HG03342 (cell line): Measurements from ENCODE around the gene SPIRE2.

ENCODE experiments used
- ATAC-seq: cut with Tn5 transposase; IDR thresholded peaks from one replicate; pipeline ENCODE4 v1.9.1; 2021; ENCODE audit warnings: mild to moderate bottlenecking, moderate library complexity; ENCODE audit not compliant: unreplicated experiment

Gene SPIRE2

GRCh38 chr16:89893642-89894548 lies 65.6 kb downstream of the SPIRE2 start:
- ATAC-seq: no peak

GRCh38 chr16:89895482-89896250 lies 67.4 kb downstream of the SPIRE2 start:
- ATAC-seq: no peak

- ATAC-seq: no peak
Observed at GRCh38 chr16:89897204-89897603, 68.9 kb downstream of the SPIRE2 start.

GRCh38 chr16:89898201-89898967 lies 70.1 kb downstream of the SPIRE2 start:
- no peak for ATAC-seq

GRCh38 chr16:89899879-89900481 lies 71.7 kb downstream of the SPIRE2 start:
- ATAC-seq: no peak

GRCh38 chr16:89900885-89901284 lies 72.6 kb downstream of the SPIRE2 start:
- ATAC-seq: no peak

GRCh38 chr16:89902980-89903379 lies 74.7 kb downstream of the SPIRE2 start:
- no peak for ATAC-seq

GRCh38 chr16:89903908-89904515 lies 75.7 kb downstream of the SPIRE2 start:
- ATAC-seq: no peak

- ATAC-seq: no peak
Observed at GRCh38 chr16:89904606-89905510, 76.6 kb downstream of the SPIRE2 start.

GRCh38 chr16:89905511-89906139 lies 77.3 kb downstream of the SPIRE2 start:
- no peak for ATAC-seq

GRCh38 chr16:89906140-89907025 lies 78.1 kb downstream of the SPIRE2 start:
- ATAC-seq: no peak

- no peak for ATAC-seq
Observed at GRCh38 chr16:89907055-89907814, 79.0 kb downstream of the SPIRE2 start.

- ATAC-seq: no peak
Observed at GRCh38 chr16:89908236-89908635, 80.0 kb downstream of the SPIRE2 start.

- ATAC-seq: no peak
Observed at GRCh38 chr16:89909777-89910716, 81.8 kb downstream of the SPIRE2 start.

GRCh38 chr16:89910717-89911354 lies 82.6 kb downstream of the SPIRE2 start:
- ATAC-seq: no peak

GRCh38 chr16:89911375-89911774 lies 83.1 kb downstream of the SPIRE2 start:
- ATAC-seq: no peak
